NK-92 (cell line): ENCODE data around the gene KRTAP1-3.
"Not testable (repeated sequence)": the region's sequence is repeated elsewhere in the genome, so short reads cannot be mapped to it uniquely, and the experiment has no call there.

ENCODE experiments used
- DNase-seq: peaks from one replicate; lab custom pipeline; 2025; ENCODE audit not compliant: unreplicated experiment; lab: John Stamatoyannopoulos, UW

KRTAP1-3 gene

GRCh38 chr17:41012326-41013120, 22.2 kb downstream of the KRTAP1-3 start:
- no peak for DNase-seq

GRCh38 chr17:41010441-41010840, 24.2 kb downstream of the KRTAP1-3 start:
- no peak for DNase-seq

- no peak for DNase-seq
Observed at GRCh38 chr17:41009936-41010335, 24.7 kb downstream of the KRTAP1-3 start.

GRCh38 chr17:41009301-41009760, 25.3 kb downstream of the KRTAP1-3 start:
- DNase-seq, result no peak

DNA sequence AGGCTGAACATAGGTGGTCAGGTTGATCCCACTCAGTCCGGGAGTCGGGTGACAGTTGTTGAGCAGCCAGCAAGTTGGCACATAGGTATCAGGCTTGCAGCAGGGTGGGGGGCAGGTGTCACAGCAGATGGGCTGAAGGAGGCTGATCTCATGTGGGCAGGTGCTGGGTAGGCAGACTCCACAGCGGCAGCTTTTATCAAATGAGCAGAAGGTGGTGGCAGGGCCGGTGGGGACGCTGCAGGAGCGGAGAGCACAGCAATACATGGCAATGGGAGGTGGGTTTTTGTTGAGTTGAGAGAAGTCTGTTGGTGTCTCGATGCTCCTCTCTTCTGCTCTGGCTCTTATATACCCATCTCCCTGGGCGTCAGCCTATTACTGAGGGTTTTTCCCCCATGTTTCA, 25.9 kb downstream of the KRTAP1-3 start, which contains the start of gene KRTAP3-1:
KRTAP3-1 (minus strand) TSS at position 318 of the 400 bp plus-strand sequence; CDS start at position 264, 54 bp downstream.
- DNase-seq, result no peak

GRCh38 chr17:41004397-41004796, 30.3 kb downstream of the KRTAP1-3 start:
- no peak for DNase-seq

DNA sequence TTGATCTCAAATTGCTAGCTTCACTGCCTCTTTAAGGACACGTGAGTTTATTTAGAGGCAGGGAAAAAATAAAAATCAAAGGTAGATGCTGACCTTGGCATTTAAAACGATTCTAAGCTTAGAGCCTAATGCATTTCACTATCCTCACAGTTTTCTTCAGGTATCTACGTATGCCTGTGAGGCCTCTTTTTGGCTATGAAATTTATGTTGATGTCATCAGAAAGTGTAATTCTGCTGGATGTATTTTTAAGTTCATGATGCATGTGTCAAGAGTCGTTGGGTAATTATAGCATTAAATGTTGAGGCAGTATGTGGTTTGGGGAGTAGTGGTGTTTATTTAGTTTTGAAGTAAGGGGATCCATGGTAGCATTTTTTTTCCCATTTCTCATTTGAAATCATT, 30.7 kb downstream of the KRTAP1-3 start:
- no peak for DNase-seq

DNA sequence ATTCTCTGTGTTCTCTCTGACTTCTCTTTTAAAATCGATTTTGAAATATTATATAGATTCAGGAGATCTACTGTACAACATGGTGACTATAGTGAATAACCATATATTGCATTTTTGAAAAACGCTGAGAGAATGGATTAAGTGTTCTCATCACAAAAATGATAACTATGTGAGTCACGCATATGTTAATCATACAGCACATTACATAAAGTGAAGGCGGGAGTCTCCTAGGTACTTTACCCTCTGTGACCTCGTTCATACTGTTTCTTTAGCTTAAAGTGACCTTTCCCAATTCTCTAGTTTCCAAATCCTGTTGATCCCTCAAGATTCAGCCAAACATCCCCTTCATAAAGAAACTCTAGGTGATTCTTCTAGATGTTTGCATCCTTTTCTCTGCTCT, 31.9 kb downstream of the KRTAP1-3 start:
- DNase-seq, result no peak

- DNase-seq, result no peak
Observed at GRCh38 chr17:41001795-41002194, 32.9 kb downstream of the KRTAP1-3 start.

- not testable (repeated sequence) for DNase-seq
Observed at GRCh38 chr17:40999563-40999962, 35.1 kb downstream of the KRTAP1-3 start, which contains the start of gene KRTAP3-2. TSS of gene KRTAP3-2 (minus strand) at chr17:40999906. CDS start at chr17:40999853, 53 bp downstream.

DNA sequence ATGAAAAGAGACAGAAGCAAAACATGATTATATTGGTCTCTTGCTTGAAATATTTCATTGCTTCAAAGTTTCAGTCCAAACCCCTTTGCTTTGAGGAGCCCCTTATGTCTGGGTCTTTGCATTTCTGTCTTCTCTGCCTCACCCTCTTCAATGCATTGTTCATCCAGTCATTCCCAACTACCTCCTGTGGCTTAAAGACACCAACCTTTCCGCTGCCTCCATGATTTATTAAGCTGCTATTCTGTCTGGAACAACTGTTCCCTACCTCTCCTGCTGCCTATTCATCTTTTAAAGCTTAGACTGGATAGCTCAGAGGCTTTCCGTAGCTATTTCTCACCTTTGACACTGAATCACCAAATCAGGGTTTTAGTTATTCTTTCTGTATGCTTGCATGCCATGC, 37.3 kb downstream of the KRTAP1-3 start:
- DNase-seq, result no peak

DNA sequence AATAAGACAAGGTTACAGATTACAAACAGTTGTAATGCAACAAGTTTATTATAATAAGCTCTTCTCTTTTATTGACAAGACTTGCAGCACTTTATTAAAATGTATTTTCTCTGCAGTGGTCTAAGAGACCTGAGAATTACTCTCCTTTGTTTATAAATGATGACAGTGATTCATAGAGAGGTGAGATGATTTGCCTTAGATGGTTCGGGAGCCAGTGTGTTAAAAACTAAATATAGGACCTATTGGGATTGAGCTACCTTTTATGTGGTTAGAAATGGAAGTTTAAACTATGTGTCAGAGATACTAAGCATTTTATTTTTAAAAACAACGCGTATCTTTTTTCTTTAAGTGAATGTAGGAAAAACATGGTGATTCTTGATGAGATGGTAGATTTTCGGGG, 37.8 kb downstream of the KRTAP1-3 start:
- DNase-seq, result no peak

- DNase-seq, result no peak
Observed at GRCh38 chr17:40995116-40995515, 39.6 kb downstream of the KRTAP1-3 start.

GRCh38 chr17:40993839-40994238, 40.8 kb downstream of the KRTAP1-3 start, which contains the start of gene KRTAP3-3:
TSS of gene KRTAP3-3 (minus strand) at chr17:40994164. CDS start at chr17:40994097, 67 bp downstream.
- DNase-seq, result no peak

- DNase-seq, result no peak
Observed at GRCh38 chr17:40993084-40993483, 41.6 kb downstream of the KRTAP1-3 start.

GRCh38 chr17:40992666-40993065, 42.0 kb downstream of the KRTAP1-3 start:
- no peak for DNase-seq

DNA sequence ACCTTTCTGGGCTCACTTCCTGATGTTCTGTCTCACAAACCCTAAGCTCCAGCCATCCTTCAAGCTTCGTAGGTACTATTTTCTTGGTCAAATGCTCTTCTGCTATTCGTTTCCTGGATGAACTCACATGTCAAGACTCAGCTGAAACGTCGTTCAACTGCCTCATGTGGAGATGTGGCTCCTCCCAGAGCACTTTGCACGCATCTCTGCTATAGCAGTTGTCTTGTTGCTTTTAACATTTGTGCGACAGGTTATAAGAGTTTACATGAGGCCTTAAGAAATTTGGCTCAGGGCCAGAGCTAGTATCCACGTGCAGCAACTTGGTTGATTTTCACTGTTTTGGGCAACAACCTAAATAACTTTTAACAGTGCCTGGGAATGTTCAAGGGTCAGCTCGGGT, 47.8 kb downstream of the KRTAP1-3 start:
- no peak for DNase-seq

- no peak for DNase-seq
Observed at GRCh38 chr17:40984226-40984625, 50.4 kb downstream of the KRTAP1-3 start, which contains the start of gene KRT40. TSS of gene KRT40 (minus strand) at chr17:40984326. CDS start at chr17:40984273, 53 bp downstream.
